ENCODE data around the gene RPL38.

Gene RPL38

DNA sequence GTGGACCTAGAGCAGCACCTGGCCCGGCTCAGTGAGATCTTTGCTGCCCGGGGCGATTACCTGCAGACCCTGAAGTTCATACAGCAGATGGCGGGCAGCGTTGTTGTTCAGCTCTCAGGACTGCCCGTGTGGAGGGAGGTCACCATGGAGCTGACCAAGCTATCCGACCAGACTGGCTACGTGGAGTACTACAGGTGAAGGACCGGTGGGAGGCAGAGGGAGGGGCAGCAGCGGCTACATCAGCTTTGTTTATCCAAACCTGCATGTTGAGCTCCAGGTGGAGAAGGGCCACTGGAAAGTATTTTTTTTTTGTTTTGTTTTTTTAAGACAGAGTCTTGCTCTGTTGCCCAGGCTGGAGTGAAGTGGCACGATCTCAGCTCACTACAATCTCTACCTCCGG lies 33.8 kb downstream of the RPL38 start:
- H3K9ac ChIP-seq (ENCODE audit: low read length): no peak overlapping the region
- no peak overlapping the region for H3K4me3 ChIP-seq (ENCODE audit: low read length)
- H3K27me3 ChIP-seq (ENCODE audit: control insufficient read depth, insufficient read depth, low read length): peaks cover 3% of the 10 kb centered on the region
- H3K4me1 ChIP-seq (ENCODE audit: control insufficient read depth, insufficient read depth, low read length): no peaks in the 10 kb centered on the region
- no peaks in the 10 kb centered on the region for H3K36me3 ChIP-seq (ENCODE audit: control insufficient read depth, insufficient read depth, low read length)
- no peaks in the 10 kb centered on the region for H3K9me3 ChIP-seq (ENCODE audit: control insufficient read depth, low read length)

DNA sequence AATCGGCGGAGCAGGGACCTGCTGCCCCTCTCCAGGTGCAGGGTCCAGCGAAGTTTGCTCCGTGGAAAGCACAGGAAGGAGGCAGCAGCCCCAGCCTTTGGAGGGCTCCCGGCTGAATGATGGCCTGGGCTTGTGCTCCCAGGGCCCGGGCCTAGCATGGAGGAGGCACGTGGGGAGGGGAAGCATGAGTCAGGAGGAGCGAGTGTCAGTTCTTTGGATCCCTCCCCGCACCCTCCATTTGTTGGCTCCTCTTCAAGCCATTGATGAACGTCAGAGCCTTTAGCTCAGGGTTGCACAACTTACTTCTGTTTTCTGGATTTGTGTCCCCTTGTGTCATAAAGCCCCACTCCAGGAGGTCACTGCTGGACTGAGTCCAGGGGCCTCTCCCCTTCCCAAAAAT lies 35.7 kb downstream of the RPL38 start:
- no peak overlapping the region for H3K4me3 ChIP-seq (ENCODE audit: low read length)
- peaks cover 3% of the 10 kb centered on the region for H3K27me3 ChIP-seq (ENCODE audit: control insufficient read depth, insufficient read depth, low read length)
- no peaks in the 10 kb centered on the region for H3K9me3 ChIP-seq (ENCODE audit: control insufficient read depth, low read length)
- H3K9ac ChIP-seq (ENCODE audit: low read length): no peak overlapping the region
- no peaks in the 10 kb centered on the region for H3K4me1 ChIP-seq (ENCODE audit: control insufficient read depth, insufficient read depth, low read length)
- H3K36me3 ChIP-seq (ENCODE audit: control insufficient read depth, insufficient read depth, low read length): no peaks in the 10 kb centered on the region

DNA sequence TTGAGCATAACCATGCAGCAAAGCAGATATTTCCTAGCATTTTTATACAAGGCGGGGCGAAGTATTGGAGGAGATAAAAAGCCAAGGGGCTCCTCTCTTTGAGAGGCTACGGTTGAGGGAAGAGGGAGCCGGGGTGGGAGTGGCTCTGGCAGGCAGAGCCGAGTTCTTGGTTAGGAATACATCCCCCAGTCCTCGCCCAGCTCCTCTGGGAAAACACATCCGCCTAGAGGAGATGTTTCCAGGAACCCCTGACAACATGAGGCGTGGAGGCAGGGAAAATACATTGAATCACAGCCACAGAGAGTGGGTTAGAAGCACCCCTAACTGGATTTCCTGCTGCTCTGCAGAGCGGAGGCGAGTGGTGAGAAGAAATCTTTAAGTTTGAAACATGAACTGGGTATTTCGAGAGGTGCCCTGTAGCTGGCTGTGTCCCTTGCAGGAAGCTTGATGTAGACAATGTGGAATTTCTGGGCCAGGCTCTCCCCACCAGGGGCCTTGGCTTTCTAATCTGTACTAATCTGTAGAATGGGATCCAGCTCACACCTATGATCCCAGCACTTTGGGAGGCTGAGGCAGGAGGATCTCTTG lies 37.2 kb downstream of the RPL38 start:
- Histone ChIP-seq H3K4me1 (ENCODE audit: control insufficient read depth, insufficient read depth, low read length) (no peaks in the 10 kb centered on the region), H3K4me3 (ENCODE audit: low read length) (no peak overlapping the region), H3K36me3 (ENCODE audit: control insufficient read depth, insufficient read depth, low read length) (no peaks in the 10 kb centered on the region), H3K9ac (ENCODE audit: low read length) (no peak overlapping the region), H3K9me3 (ENCODE audit: control insufficient read depth, low read length) (no peaks in the 10 kb centered on the region), H3K27me3 (ENCODE audit: control insufficient read depth, insufficient read depth, low read length) (peaks cover 3% of the 10 kb centered on the region)

DNA sequence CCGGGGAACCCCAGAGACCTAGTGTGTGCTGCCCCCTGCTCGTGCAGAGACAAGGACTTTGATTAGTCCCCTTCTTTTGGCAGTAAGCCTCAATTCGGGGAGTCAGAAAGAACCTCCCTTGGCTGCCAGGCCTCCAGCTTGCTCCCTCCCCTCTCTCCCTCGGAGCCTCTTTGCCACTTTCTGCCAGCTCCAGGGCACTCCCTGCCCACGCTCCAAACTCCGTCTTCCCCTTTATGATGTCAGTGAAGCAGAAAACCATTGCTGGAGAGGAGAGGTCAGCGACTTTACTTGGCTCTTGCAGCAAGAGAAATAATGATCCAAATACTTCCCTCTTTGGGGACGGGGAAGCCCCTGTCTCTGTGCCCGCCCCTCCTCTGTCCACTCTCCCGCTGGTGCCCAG lies 38.0 kb downstream of the RPL38 start:
- Histone ChIP-seq H3K9me3 (ENCODE audit: control insufficient read depth, low read length) (no peaks in the 10 kb centered on the region), H3K27me3 (ENCODE audit: control insufficient read depth, insufficient read depth, low read length) (peaks cover 3% of the 10 kb centered on the region), H3K4me3 (ENCODE audit: low read length) (no peak overlapping the region), H3K4me1 (ENCODE audit: control insufficient read depth, insufficient read depth, low read length) (no peaks in the 10 kb centered on the region), H3K9ac (ENCODE audit: low read length) (no peak overlapping the region), H3K36me3 (ENCODE audit: control insufficient read depth, insufficient read depth, low read length) (no peaks in the 10 kb centered on the region)

DNA sequence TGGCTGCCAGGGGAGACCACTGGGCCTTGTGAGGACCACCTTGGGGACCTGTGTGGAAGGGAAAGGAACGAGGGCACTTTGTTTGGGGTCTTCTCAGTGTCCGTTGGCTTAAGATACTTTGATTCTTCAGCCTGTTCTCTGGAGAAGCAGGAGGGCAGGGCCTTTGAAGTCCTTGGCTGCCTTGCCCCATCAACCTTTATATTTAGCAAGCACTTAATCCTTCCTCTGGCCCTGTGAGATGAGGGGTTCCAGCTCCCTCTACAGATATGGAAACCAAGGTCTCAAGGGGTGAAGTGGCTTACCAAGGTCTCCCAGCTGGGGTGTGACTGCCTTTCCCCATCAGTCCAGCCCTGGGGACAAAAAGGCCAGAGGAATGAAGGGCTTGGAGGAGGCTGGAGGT lies 38.4 kb downstream of the RPL38 start:
- Histone ChIP-seq H3K9ac (ENCODE audit: low read length) (no peak overlapping the region), H3K36me3 (ENCODE audit: control insufficient read depth, insufficient read depth, low read length) (no peaks in the 10 kb centered on the region), H3K27me3 (ENCODE audit: control insufficient read depth, insufficient read depth, low read length) (peaks cover 3% of the 10 kb centered on the region), H3K9me3 (ENCODE audit: control insufficient read depth, low read length) (no peaks in the 10 kb centered on the region), H3K4me1 (ENCODE audit: control insufficient read depth, insufficient read depth, low read length) (no peaks in the 10 kb centered on the region), H3K4me3 (ENCODE audit: low read length) (no peak overlapping the region)

DNA sequence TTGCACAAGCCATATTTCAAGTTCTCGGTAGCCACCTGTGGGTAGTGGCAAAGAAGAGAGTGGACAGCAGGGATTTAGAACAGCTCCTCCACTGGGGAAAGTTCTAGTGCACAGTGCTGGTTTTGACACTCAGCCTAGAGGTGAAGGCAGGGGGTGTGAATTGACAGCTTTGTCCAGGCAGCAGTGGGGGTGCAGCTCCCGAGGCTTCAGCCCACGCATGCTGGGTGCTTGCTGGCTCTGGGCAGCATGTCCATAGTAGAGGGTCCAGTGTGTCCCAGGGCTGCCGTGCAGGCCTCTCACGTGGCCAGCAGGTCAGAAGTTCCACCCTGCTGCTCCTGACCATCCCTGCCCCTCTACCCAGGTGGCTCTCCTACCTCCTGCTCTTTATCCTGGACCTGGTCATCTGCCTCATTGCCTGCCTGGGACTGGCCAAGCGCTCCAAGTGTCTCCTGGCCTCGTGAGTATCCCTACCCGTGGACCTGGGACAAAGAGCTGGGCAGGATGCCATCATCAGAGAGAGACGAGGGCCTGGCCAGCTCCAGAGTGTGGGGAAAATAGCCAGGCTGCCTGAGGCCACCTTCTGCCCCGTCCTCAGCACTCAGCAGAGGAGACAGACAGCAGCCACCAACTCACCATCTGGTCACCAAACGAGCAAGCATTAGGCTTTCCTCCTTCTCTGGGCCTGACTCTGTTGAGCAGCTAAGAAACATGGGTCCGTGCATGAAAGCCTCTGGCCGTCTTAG lies 39.7 kb downstream of the RPL38 start:
- H3K9me3 ChIP-seq (ENCODE audit: control insufficient read depth, low read length): no peaks in the 10 kb centered on the region
- no peaks in the 10 kb centered on the region for H3K36me3 ChIP-seq (ENCODE audit: control insufficient read depth, insufficient read depth, low read length)
- H3K9ac ChIP-seq (ENCODE audit: low read length): no peak overlapping the region
- no peak overlapping the region for H3K4me3 ChIP-seq (ENCODE audit: low read length)
- no peaks in the 10 kb centered on the region for H3K4me1 ChIP-seq (ENCODE audit: control insufficient read depth, insufficient read depth, low read length)
- H3K27me3 ChIP-seq (ENCODE audit: control insufficient read depth, insufficient read depth, low read length): peaks cover 3% of the 10 kb centered on the region

DNA sequence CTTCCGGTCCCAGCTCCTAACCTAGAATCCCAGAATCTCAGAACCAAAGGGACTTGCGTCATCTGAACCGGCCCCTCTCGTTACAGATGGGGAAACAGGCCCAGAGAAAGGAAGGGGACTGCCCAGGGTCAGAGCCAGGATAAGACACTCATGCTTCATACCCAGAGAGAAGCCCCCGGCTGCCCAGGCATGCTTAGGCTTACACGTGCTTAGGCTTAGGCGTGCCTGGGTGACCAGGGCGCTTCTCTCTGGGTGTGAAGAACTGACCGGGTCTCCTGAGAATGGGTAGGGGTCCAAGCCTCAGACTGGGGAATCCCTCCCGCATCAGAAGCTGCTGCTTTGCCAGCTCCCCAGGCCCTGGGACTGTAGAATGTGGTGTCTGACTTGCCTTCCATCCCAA lies 40.6 kb downstream of the RPL38 start:
- peaks cover 3% of the 10 kb centered on the region for H3K27me3 ChIP-seq (ENCODE audit: control insufficient read depth, insufficient read depth, low read length)
- H3K4me3 ChIP-seq (ENCODE audit: low read length): no peak overlapping the region
- no peak overlapping the region for H3K9ac ChIP-seq (ENCODE audit: low read length)
- no peaks in the 10 kb centered on the region for H3K36me3 ChIP-seq (ENCODE audit: control insufficient read depth, insufficient read depth, low read length)
- H3K9me3 ChIP-seq (ENCODE audit: control insufficient read depth, low read length): no peaks in the 10 kb centered on the region
- no peaks in the 10 kb centered on the region for H3K4me1 ChIP-seq (ENCODE audit: control insufficient read depth, insufficient read depth, low read length)

DNA sequence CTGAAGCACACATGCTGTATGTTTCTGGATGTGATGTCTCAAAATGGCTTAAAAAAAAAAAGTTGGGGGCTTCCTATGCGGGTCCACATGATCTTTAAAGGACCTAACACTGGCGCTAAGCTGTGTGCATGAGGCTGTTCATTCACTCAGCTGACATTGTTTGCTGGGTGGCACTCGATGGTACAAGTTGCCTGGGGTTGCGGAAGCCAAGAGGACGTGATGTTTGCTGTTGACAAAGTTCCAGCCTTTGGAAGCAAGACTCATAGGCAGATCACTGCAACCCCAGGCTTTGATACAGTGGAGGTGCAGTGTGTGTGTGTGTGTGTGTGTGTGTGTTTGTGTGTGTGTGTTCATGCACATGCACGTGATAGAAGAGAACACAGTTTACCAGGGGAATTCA lies 41.1 kb downstream of the RPL38 start:
- H3K9me3 ChIP-seq (ENCODE audit: control insufficient read depth, low read length): no peaks in the 10 kb centered on the region
- H3K4me3 ChIP-seq (ENCODE audit: low read length): no peak overlapping the region
- H3K36me3 ChIP-seq (ENCODE audit: control insufficient read depth, insufficient read depth, low read length): no peaks in the 10 kb centered on the region
- no peaks in the 10 kb centered on the region for H3K4me1 ChIP-seq (ENCODE audit: control insufficient read depth, insufficient read depth, low read length)
- no peak overlapping the region for H3K9ac ChIP-seq (ENCODE audit: low read length)
- peaks cover 2% of the 10 kb centered on the region for H3K27me3 ChIP-seq (ENCODE audit: control insufficient read depth, insufficient read depth, low read length)

DNA sequence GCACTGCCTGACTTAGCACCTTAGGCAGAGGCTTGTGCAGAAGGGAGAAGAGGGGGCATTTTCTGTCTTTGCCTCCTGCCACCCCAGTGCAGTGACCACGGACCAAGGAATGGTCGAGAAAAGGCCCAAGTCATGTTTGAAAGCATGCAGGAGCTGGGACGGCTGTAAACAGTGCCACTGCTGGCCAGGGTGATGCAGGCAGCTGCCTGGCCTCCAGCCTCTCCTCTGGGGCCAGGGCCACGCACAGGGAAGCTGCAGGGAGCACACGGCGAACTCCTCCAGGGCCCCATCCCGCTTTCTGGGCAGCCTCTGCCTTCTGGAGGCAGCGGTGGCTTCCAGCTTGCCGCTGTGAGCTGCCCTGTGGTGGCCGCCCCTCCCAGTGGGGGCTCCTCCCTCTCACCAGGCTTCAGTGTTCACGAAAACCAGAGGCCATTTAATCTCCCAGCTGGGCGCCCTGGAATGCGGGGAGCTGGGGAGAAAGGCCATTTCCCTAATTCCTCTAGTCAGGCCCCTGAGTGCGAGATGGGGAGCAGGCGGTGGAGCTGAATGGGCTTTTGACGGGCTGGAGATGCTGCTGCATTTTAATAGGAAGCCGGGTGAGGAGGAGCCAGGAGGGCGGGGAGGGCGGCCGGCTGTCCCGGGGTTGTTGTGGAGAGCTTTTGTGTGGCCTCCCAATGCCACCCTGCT lies 41.8 kb downstream of the RPL38 start:
- Histone ChIP-seq H3K9me3 (ENCODE audit: control insufficient read depth, low read length) (no peaks in the 10 kb centered on the region), H3K4me3 (ENCODE audit: low read length) (no peak overlapping the region), H3K36me3 (ENCODE audit: control insufficient read depth, insufficient read depth, low read length) (no peaks in the 10 kb centered on the region), H3K9ac (ENCODE audit: low read length) (no peak overlapping the region), H3K27me3 (ENCODE audit: control insufficient read depth, insufficient read depth, low read length) (no peaks in the 10 kb centered on the region), H3K4me1 (ENCODE audit: control insufficient read depth, insufficient read depth, low read length) (no peaks in the 10 kb centered on the region)

DNA sequence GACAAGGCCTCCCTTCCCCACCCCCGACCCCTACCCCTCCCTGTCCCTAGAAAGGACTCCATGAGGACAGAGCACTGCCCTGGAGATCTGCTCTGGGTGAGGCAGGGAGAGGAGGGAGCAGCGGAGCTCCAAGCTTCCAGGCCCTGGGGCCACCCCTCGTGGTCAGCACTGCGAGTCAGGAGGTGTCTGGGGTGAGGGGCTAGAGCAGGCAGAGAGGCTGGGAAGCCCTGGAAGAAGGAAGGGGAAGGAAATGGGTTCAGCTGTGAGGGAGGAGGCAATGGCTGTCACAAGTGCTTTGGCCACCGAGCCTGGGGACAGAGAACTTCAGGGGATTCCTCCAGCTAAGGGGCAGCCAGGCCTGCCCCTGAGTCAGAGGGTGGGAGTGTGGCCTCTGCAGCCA lies 42.4 kb downstream of the RPL38 start:
- no peaks in the 10 kb centered on the region for H3K36me3 ChIP-seq (ENCODE audit: control insufficient read depth, insufficient read depth, low read length)
- H3K4me3 ChIP-seq (ENCODE audit: low read length): no peak overlapping the region
- no peaks in the 10 kb centered on the region for H3K27me3 ChIP-seq (ENCODE audit: control insufficient read depth, insufficient read depth, low read length)
- H3K9me3 ChIP-seq (ENCODE audit: control insufficient read depth, low read length): no peaks in the 10 kb centered on the region
- no peak overlapping the region for H3K9ac ChIP-seq (ENCODE audit: low read length)
- no peaks in the 10 kb centered on the region for H3K4me1 ChIP-seq (ENCODE audit: control insufficient read depth, insufficient read depth, low read length)

DNA sequence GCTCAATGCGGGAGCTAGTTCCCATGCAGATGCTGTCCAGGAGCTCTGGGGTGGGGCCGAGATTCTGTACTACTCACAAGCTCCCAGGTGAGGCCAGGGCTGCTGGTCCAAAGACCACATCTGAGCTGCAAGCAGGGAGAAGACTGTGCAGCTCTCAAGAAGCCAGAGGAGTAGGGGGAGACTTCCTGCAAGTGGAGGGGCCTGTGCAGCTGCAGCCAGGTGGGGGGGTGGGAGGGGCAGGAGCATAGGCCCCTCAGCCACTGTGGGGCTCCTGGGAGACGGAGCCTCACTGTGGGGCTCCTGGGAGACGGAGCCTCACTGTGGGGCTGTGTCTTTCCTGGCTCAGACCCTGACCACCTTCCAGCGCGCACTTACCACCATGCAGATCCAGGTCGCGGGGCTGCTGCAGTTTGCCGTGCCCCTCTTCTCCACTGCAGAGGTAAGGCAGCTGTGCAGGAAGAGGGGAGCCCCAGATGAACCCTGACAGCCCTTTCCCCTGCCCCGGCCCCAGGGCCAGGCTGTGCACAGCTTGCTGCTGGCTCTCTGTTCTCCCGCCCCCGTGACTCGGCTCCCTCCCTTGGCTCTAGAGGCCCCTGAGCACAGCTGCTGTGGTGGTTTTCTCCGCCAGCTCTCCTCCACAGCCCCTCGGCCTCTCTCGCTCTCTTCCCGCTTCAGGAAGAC lies 46.3 kb downstream of the RPL38 start:
- Histone ChIP-seq H3K36me3 (ENCODE audit: control insufficient read depth, insufficient read depth, low read length) (no peaks in the 10 kb centered on the region), H3K4me1 (ENCODE audit: control insufficient read depth, insufficient read depth, low read length) (no peaks in the 10 kb centered on the region), H3K27me3 (ENCODE audit: control insufficient read depth, insufficient read depth, low read length) (no peaks in the 10 kb centered on the region), H3K4me3 (ENCODE audit: low read length) (no peak overlapping the region), H3K9ac (ENCODE audit: low read length) (no peak overlapping the region), H3K9me3 (ENCODE audit: control insufficient read depth, low read length) (no peaks in the 10 kb centered on the region)
